H9 (cell line): ENCODE measurements around the gene ERF. TPM values are rescaled to one million over a fixed set of nuclear protein-coding genes. Genes with fewer than 3 reads are reported as not detected.

Experiments used
- DNase-seq: peaks from one replicate; pipeline ENCODE4 v3.0.0-alpha.2; 2017
- H2AFZ ChIP-seq: one replicate; pipeline ENCODE4 v1.6.1; 2013; ENCODE audit warnings: mild to moderate bottlenecking, low read length, control low read depth, moderate library complexity
- H2AK5ac ChIP-seq: 2 replicates; pipeline ENCODE4 v1.6.1; 2013; ENCODE audit warnings: low read length, control low read depth, mixed read lengths; ENCODE audit not compliant: insufficient read length
- H2BK120ac ChIP-seq: one replicate; pipeline ENCODE4 v1.6.1; 2013; ENCODE audit warnings: low read depth, mild to moderate bottlenecking, low read length, control low read depth, inconsistent platforms; ENCODE audit not compliant: poor library complexity, severe bottlenecking
- H2BK12ac ChIP-seq: 2 replicates; pipeline ENCODE4 v1.6.1; 2013; ENCODE audit warnings: low read length, control low read depth, mixed read lengths, low read depth; ENCODE audit not compliant: insufficient read length
- H2BK15ac ChIP-seq: 2 replicates; pipeline ENCODE4 v1.6.1; 2013; ENCODE audit warnings: low read depth, low read length, control low read depth
- H2BK20ac ChIP-seq: one replicate; pipeline ENCODE4 v1.6.1; 2013; ENCODE audit warnings: low read depth, mild to moderate bottlenecking, low read length, control low read depth, inconsistent platforms; ENCODE audit not compliant: poor library complexity, severe bottlenecking
- H2BK5ac ChIP-seq: 2 replicates; pipeline ENCODE4 v1.6.1; 2013; ENCODE audit warnings: low read length, control low read depth, mixed read lengths; ENCODE audit not compliant: insufficient read length
- H3K14ac ChIP-seq: 2 replicates; pipeline ENCODE4 v1.6.1; 2013; ENCODE audit warnings: low read length, control low read depth; ENCODE audit not compliant: insufficient read depth
- H3K18ac ChIP-seq: 2 replicates; pipeline ENCODE4 v1.6.1; 2013; ENCODE audit warnings: low read depth, mild to moderate bottlenecking, mixed read lengths, low read length, control low read depth; ENCODE audit not compliant: insufficient read length
- H3K23ac ChIP-seq: 2 replicates; pipeline ENCODE4 v1.6.1; 2013; ENCODE audit warnings: low read length, control low read depth, mixed read lengths, low read depth; ENCODE audit not compliant: insufficient read length
- H3K23me2 ChIP-seq: 2 replicates; pipeline ENCODE4 v1.6.1; 2013; ENCODE audit warnings: low read depth, mild to moderate bottlenecking, mixed read lengths, low read length, control low read depth; ENCODE audit not compliant: insufficient read length, poor library complexity, severe bottlenecking
- H3K27ac ChIP-seq: 2 replicates; pipeline ENCODE4 v1.5.1; 2013; ENCODE audit warnings: low read length, control low read depth, mixed read lengths, low read depth; ENCODE audit not compliant: insufficient read length
- H3K27me3 ChIP-seq: 2 replicates; pipeline ENCODE4 v1.6.1; 2013; ENCODE audit warnings: low read length, control low read depth, inconsistent platforms; ENCODE audit not compliant: insufficient read depth
- H3K4ac ChIP-seq: 2 replicates; pipeline ENCODE4 v1.6.1; 2013; ENCODE audit warnings: low read depth, mild to moderate bottlenecking, control low read depth, inconsistent platforms, low read length, moderate library complexity
- H3K4me1 ChIP-seq: 2 replicates; pipeline ENCODE4 v1.6.1; 2013; ENCODE audit warnings: low read length, control low read depth, inconsistent platforms; ENCODE audit not compliant: insufficient read depth
- H3K4me2 ChIP-seq: 2 replicates; pipeline ENCODE4 v1.6.1; 2013; ENCODE audit warnings: low read length, control low read depth, mixed read lengths; ENCODE audit not compliant: insufficient read length, insufficient read depth
- H3K56ac ChIP-seq: 2 replicates; pipeline ENCODE4 v1.6.1; 2013; ENCODE audit warnings: low read depth, mild to moderate bottlenecking, mixed read lengths, low read length, control low read depth; ENCODE audit not compliant: insufficient read length
- H3K79me1 ChIP-seq: 2 replicates; pipeline ENCODE4 v1.6.1; 2013; ENCODE audit warnings: low read depth, mild to moderate bottlenecking, moderate library complexity, low read length, control low read depth, inconsistent platforms; ENCODE audit not compliant: insufficient read depth, poor library complexity, severe bottlenecking
- H3K79me2 ChIP-seq: 2 replicates; pipeline ENCODE4 v1.6.1; 2013; ENCODE audit warnings: low read length, control low read depth, inconsistent platforms; ENCODE audit not compliant: insufficient read depth
- H3K9ac ChIP-seq: 2 replicates; pipeline ENCODE4 v1.6.1; 2013; ENCODE audit warnings: low read length, control low read depth, mixed read lengths; ENCODE audit not compliant: insufficient read length; ENCODE audit errors: extremely low read depth
- H3K9me3 ChIP-seq: one replicate; pipeline ENCODE4 v1.6.1; 2013; ENCODE audit warnings: low read depth, low read length, inconsistent platforms; ENCODE audit not compliant: control insufficient read depth
- H3T11ph ChIP-seq: one replicate; pipeline ENCODE4 v1.6.1; 2013; ENCODE audit warnings: mild to moderate bottlenecking, low read length, control low read depth, inconsistent platforms
- H4K20me1 ChIP-seq: one replicate; pipeline ENCODE4 v1.6.1; 2013; ENCODE audit not compliant: control insufficient read depth, insufficient read length, insufficient read depth
- H4K5ac ChIP-seq: 2 replicates; pipeline ENCODE4 v1.6.1; 2013; ENCODE audit warnings: low read depth, mild to moderate bottlenecking, mixed read lengths, low read length, control low read depth; ENCODE audit not compliant: insufficient read length
- H4K8ac ChIP-seq: replicated peaks from 2 replicates; pipeline ENCODE4 v1.6.1; 2013; ENCODE audit warnings: low read length, control low read depth, mixed read lengths, low read depth; ENCODE audit not compliant: insufficient read length
- H4K91ac ChIP-seq: 2 replicates; pipeline ENCODE4 v1.6.1; 2013; ENCODE audit warnings: low read depth, mild to moderate bottlenecking, moderate library complexity, mixed read lengths, low read length, control low read depth; ENCODE audit not compliant: insufficient read length
- H3K27ac Mint-ChIP-seq, 3 experiments: 2 replicates in 2 of 3; 3 replicates in 1 of 3; pipeline ENCODE4 v1.8.0; 2020 to 2021; ENCODE audit warnings: mixed read lengths in 3 of 3, mild to moderate bottlenecking in 1 of 3, moderate library complexity in 1 of 3
- H3K27me3 Mint-ChIP-seq: 2 replicates; pipeline ENCODE4 v1.8.0; 2021; ENCODE audit warnings: low read depth, mild to moderate bottlenecking, moderate library complexity, mixed read lengths
- H3K36me3 Mint-ChIP-seq, 3 experiments: 2 replicates in 2 of 3; 3 replicates in 1 of 3; pipeline ENCODE4 v1.8.0; 2020 to 2021; ENCODE audit warnings: low read depth in 3 of 3, mixed read lengths in 3 of 3; ENCODE audit not compliant: insufficient read depth in 1 of 3
- H3K4me1 Mint-ChIP-seq, 2 experiments: 2 replicates each; pipeline ENCODE4 v1.8.0; 2020; ENCODE audit warnings: mixed read lengths in 2 of 2
- H3K4me3 Mint-ChIP-seq, 2 experiments: 2 replicates in 1 of 2; 3 replicates in 1 of 2; pipeline ENCODE4 v1.8.0; 2020 to 2021; ENCODE audit warnings: mild to moderate bottlenecking in 2 of 2, mixed read lengths in 2 of 2, moderate library complexity in 1 of 2
- H3K9me3 Mint-ChIP-seq, 2 experiments: 2 replicates in 1 of 2; 3 replicates in 1 of 2; pipeline ENCODE4 v1.8.0; 2020; ENCODE audit warnings: mild to moderate bottlenecking in 2 of 2, mixed read lengths in 2 of 2, moderate library complexity in 1 of 2
- WGBS: extraction: QIAGEN DNeasy Blood & Tissue Kit; methylation state at CpG from one replicate; pipeline ENCODE4 v1.1.7; 2013; ENCODE audit warnings: missing lambda C conversion rate, low lambda C conversion rate, mixed read lengths; ENCODE audit not compliant: insufficient read length; ENCODE audit errors: extremely low coverage; 5-methylcytosine and 5-hydroxymethylcytosine counted together
- total RNA-seq: library from RNA; stranded (reverse); gene quantifications from 2 replicates; pipeline ENCODE4 v1.2.1, GENCODE V29; 2021
- TF ChIP-seq, protein P1 (sequence below): fragments of 200-600 bp; sonication (generic); conservative IDR thresholded peaks from 3 replicates; pipeline ENCODE4 v1.8.0; 2021; ENCODE audit warnings: antibody characterized with exemption, mild to moderate bottlenecking

The ERF gene
- total RNA-seq, 1 experiment from 2014 or later: 126 TPM

DNA sequence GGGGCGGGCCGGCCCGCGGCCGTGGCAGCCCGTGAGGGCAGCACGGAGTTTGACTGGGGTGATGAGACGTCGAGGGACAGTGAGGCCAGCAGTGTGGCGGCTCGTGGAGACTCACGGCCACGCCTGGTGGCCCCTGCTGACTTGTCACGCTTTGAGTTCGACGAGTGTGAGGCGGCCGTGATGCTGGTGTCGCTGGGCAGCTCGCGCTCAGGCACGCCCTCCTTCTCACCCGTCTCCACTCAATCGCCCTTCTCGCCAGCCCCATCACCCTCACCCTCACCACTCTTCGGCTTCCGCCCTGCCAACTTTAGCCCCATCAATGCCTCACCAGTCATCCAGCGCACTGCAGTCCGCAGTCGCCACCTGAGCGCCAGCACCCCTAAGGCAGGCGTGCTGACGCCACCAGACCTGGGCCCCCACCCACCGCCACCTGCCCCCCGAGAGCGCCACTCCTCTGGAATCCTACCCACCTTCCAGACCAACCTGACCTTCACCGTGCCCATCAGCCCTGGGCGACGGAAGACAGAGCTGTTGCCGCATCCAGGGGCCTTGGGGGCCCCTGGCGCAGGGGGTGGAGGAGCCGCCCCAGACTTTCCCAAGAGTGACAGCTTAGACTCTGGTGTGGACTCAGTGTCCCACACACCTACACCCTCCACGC, 18.6 kb upstream of the ERF start:
- Histone ChIP-seq H2AK5ac (no peak overlapping the region), H3T11ph (no peak overlapping the region), H3K23me2 (peaks cover 4% of the 10 kb centered on the region), H2BK120ac (no peak overlapping the region), H3K56ac (no peak overlapping the region), H3K14ac (no peak overlapping the region), H2BK20ac (no peak overlapping the region), H3K9ac (no peak overlapping the region), H3K79me1 (no peaks in the 10 kb centered on the region), H3K18ac (no peak overlapping the region), H3K79me2 (no peaks in the 10 kb centered on the region), H2BK5ac (no peak overlapping the region), H3K4me1 (no peaks in the 10 kb centered on the region; the same call in 1 of the 2 replicates), H4K91ac (no peak overlapping the region), H4K8ac (no peak overlapping the region), H3K4ac (no peak overlapping the region), H2AFZ (no peak overlapping the region), H4K5ac (no peak overlapping the region), H2BK12ac (no peak overlapping the region), H3K27me3 (no peaks in the 10 kb centered on the region), H2BK15ac (no peak overlapping the region), H3K4me2 (no peak overlapping the region), H3K27ac (no peak overlapping the region), H4K20me1 (no peaks in the 10 kb centered on the region), H3K23ac (no peak overlapping the region), H3K9me3 (no peaks in the 10 kb centered on the region)
- no peak for DNase-seq
- Mint-ChIP-seq H3K36me3 (peaks cover 4 to 23% (median 16%) of the 10 kb centered on the region in 3 experiments; a peak in 6 of 7 replicates), H3K4me3 (no peak overlapping the region; a peak in 1 of 5 replicates), H3K27ac (no peak overlapping the region; a peak in 1 of 7 replicates), H3K4me1 (peaks cover 17 to 23% of the 10 kb centered on the region in 2 experiments), H3K27me3 (no peaks in the 10 kb centered on the region), H3K9me3 (no peaks in the 10 kb centered on the region; a peak in 1 of 5 replicates)
- whole genome bisulfite sequencing: 100% methylated on average over 3 of the region's 43 CpGs
- TF ChIP-seq, protein P1, sequence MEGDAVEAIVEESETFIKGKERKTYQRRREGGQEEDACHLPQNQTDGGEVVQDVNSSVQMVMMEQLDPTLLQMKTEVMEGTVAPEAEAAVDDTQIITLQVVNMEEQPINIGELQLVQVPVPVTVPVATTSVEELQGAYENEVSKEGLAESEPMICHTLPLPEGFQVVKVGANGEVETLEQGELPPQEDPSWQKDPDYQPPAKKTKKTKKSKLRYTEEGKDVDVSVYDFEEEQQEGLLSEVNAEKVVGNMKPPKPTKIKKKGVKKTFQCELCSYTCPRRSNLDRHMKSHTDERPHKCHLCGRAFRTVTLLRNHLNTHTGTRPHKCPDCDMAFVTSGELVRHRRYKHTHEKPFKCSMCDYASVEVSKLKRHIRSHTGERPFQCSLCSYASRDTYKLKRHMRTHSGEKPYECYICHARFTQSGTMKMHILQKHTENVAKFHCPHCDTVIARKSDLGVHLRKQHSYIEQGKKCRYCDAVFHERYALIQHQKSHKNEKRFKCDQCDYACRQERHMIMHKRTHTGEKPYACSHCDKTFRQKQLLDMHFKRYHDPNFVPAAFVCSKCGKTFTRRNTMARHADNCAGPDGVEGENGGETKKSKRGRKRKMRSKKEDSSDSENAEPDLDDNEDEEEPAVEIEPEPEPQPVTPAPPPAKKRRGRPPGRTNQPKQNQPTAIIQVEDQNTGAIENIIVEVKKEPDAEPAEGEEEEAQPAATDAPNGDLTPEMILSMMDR: no peak
